Subcutaneous adipose tissue (tissue), 4 donors: ENCODE results near the gene ZNF236. TPM values are rescaled to one million over a fixed set of nuclear protein-coding genes. Genes with fewer than 3 reads are reported as not detected.

Experiments used
- total RNA-seq, 4 donors: library from RNA; depleted of rRNA; stranded (reverse); fragments of >200 nt; gene quantifications; one replicate each; pipeline ENCODE4 v1.1.0, GENCODE V29; 2016
- TF ChIP-seq, protein P1 (sequence below): fragments of 450-650 bp; IDR thresholded peaks from one replicate; pipeline ENCODE4 v1.5.1; 2016; ENCODE audit warnings: low read depth, mild to moderate bottlenecking, control low read depth, antibody characterized with exemption, moderate library complexity

ZNF236 gene
- total RNA-seq, 4 donors from 2014 or later = 11.4 to 15.5 (median 13.8) TPM

- TF ChIP-seq, protein P1, sequence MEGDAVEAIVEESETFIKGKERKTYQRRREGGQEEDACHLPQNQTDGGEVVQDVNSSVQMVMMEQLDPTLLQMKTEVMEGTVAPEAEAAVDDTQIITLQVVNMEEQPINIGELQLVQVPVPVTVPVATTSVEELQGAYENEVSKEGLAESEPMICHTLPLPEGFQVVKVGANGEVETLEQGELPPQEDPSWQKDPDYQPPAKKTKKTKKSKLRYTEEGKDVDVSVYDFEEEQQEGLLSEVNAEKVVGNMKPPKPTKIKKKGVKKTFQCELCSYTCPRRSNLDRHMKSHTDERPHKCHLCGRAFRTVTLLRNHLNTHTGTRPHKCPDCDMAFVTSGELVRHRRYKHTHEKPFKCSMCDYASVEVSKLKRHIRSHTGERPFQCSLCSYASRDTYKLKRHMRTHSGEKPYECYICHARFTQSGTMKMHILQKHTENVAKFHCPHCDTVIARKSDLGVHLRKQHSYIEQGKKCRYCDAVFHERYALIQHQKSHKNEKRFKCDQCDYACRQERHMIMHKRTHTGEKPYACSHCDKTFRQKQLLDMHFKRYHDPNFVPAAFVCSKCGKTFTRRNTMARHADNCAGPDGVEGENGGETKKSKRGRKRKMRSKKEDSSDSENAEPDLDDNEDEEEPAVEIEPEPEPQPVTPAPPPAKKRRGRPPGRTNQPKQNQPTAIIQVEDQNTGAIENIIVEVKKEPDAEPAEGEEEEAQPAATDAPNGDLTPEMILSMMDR = no peak
These were observed 27.8 kb downstream of the ZNF236 start for GRCh38 chr18:76850112-76850511.

GRCh38 chr18:76855594-76855993, 33.2 kb downstream of the ZNF236 start:
- TF ChIP-seq, protein P1 = no peak

DNA sequence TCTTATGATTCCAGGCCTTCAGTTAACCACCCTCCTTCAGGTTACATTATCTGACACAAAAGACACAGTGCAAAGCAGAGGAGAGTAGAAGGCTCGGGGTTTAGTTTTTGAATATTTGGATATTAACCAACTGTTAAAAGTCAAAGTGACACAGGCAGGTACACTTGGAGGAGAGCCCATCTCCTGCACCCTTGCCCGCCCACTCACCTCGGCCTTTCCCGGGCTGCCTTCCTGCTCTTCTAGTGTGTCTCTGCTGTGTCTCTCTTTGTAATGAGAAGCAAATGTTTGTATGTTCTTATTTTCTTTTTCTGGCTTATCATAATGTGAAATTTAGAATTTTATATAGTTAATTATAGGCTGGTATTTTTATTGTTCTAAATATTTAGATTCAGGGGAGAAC, 35.1 kb downstream of the ZNF236 start:
- TF ChIP-seq, protein P1 = no peak

GRCh38 chr18:76859474-76860339, 37.4 kb downstream of the ZNF236 start:
- TF ChIP-seq, protein P1 = no peak

DNA sequence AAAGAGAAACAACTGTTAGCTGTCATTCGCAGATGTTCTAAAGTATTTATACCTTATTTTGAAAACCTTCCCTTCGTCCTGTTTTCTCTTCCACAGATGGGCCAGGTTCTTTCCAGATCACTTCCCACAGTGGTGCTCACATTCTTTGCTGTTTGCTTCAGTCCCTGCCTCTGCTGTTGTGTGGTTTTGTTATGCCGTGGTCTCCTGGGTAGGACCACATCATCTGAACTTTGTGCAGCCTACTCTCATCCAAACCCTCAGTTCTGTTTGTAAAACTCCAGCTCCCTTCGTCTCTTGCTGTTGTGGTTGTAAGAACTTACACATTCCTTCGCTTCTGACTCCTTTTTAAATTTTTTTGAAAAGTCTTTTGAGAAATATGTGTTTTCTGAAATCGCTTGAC, 38.1 kb downstream of the ZNF236 start:
- TF ChIP-seq, protein P1 = no peak

DNA sequence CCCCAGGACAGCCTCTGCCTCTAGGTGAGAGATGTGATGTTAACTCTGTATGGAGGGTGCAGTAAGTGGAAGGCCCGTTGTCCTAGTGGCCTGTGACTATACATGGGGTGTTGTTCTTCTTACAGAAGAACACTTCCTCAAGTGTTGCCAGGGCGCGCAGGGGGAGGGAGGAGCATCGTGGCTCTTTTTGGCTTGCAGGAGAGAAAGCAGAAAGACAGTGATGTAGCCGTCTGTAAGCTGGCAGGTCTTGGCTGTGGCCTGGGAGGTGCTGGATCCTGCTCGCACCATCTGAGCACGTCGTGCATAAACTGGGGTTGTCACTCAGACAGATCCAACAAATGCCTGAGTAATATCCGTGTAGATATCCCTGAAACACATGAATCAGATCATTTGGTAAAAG, 44.3 kb downstream of the ZNF236 start:
- TF ChIP-seq, protein P1 = no peak

DNA sequence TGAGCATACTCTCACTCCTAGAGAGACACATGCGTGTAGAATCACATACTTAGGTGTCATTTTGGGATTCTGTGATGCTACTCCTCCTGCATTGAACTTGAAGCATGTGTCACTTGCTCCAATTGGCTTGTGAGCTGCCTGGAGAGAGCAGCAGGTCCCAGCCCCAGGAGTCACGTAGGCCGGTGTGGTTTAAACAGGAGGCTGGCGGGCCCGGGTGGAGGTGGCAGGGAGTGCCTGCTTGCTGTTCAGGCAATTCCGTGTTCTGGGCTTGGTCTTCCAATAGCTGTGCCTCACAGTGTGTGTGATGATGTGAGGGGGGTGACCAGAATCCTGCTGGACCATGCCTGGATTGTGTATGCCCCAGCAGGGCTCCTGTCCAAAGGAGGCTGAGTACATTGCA, 51.0 kb downstream of the ZNF236 start:
- TF ChIP-seq, protein P1 = no peak
